Endothelial cell of umbilical vein (primary cell): Measurements from ENCODE around the gene SMIM33. TPM values are rescaled to one million over a fixed set of nuclear protein-coding genes. Genes with fewer than 3 reads are reported as not detected.
A peak's percentile ranks its signal among the peaks of the same experiment; 100 is the strongest.
"Not testable (repeated sequence)": the region's sequence is repeated elsewhere in the genome, so short reads cannot be mapped to it uniquely, and the experiment has no call there.

Experiments
- BruUV-seq: library from RNA; stranded (reverse); fragments of 400-500 nt; replicated peaks from 2 replicates; lab custom pipeline; 2021; lab: Mats Ljungman, UMichigan
- CTCF ChIA-PET: fragments of 300-600, 350-600 bp; sonication (Branson Sonifier 250); formaldehyde crosslinking; loops from one replicate; lab custom pipeline; 2021; ENCODE audit warnings: antibody characterized with exemption, inconsistent platforms; lab: Charles Lee
- POLR2A ChIA-PET: fragments of 300-600, 350-600 bp; sonication (Branson Sonifier 250); formaldehyde crosslinking; loops from one replicate; lab custom pipeline; 2021; ENCODE audit warnings: antibody characterized with exemption, inconsistent platforms; lab: Charles Lee
- DNase-seq: peaks from one replicate; pipeline ENCODE4 v3.0.0-alpha.2; 2011; ENCODE audit warnings: low read depth, low spot score
- FAIRE-seq: peaks from 2 replicates; lab custom pipeline; 2011; peaks lifted over from hg19 to GRCh38; lab: Jason Lieb, UNC
- H2AFZ ChIP-seq: 2 replicates; pipeline ENCODE4 v1.6.0; 2012; ENCODE audit warnings: low read depth, low read length, control low read depth, inconsistent platforms
- H3K27ac ChIP-seq: 2 replicates; pipeline ENCODE4 v1.5.1; 2011; ENCODE audit warnings: low read depth, mild to moderate bottlenecking, control low read depth, low read length, moderate library complexity; ENCODE audit not compliant: insufficient read depth
- H3K27me3 ChIP-seq, 2 experiments: 2 replicates each; pipeline versions ENCODE4 v1.6.0 to v1.6.1; 2011; ENCODE audit warnings: low read length in 2 of 2, mixed read lengths in 1 of 2; ENCODE audit not compliant: control insufficient read depth in 2 of 2, insufficient read depth in 2 of 2
- H3K36me3 ChIP-seq, 2 experiments: 2 replicates in 1 of 2; 3 replicates in 1 of 2; pipeline ENCODE4 v1.5.1; 2011; ENCODE audit warnings: low read length in 2 of 2, mild to moderate bottlenecking in 1 of 2, moderate library complexity in 1 of 2; ENCODE audit not compliant: control insufficient read depth in 2 of 2, insufficient read depth in 2 of 2; ENCODE audit errors: extremely low read depth in 1 of 2
- H3K4me1 ChIP-seq: 3 replicates; pipeline ENCODE4 v1.5.1; 2011; ENCODE audit warnings: mild to moderate bottlenecking, low read length; ENCODE audit not compliant: control insufficient read depth, insufficient read depth; ENCODE audit errors: extremely low read depth
- H3K4me2 ChIP-seq: 2 replicates; pipeline ENCODE4 v1.6.1; 2011; ENCODE audit warnings: low read length, control low read depth, mixed read lengths; ENCODE audit not compliant: insufficient read depth
- H3K4me3 ChIP-seq, 3 experiments: fragments of 200-600 bp in 1 of 3; sonication (generic), shearing (Covaris generic) in 1 of 3; replicated peaks in 1 of 3; 2 replicates each; pipeline ENCODE4 v1.5.1; 2011 to 2016; ENCODE audit warnings: control low read depth in 3 of 3, low read length in 3 of 3, mild to moderate bottlenecking in 2 of 3, inconsistent platforms in 1 of 3, low read depth in 1 of 3, moderate library complexity in 1 of 3; ENCODE audit not compliant: insufficient read depth in 1 of 3
- H3K79me2 ChIP-seq: 2 replicates; pipeline ENCODE4 v1.6.0; 2012; ENCODE audit warnings: low read length, inconsistent platforms; ENCODE audit not compliant: control insufficient read depth, insufficient read depth
- H3K9ac ChIP-seq: replicated peaks from 2 replicates; pipeline ENCODE3; 2011; ENCODE audit warnings: low read length, control low read depth; ENCODE audit not compliant: insufficient read depth; ENCODE audit errors: extremely low read depth
- H3K9me1 ChIP-seq: replicated peaks from 3 replicates; pipeline ENCODE4 v1.6.0; 2011; ENCODE audit warnings: mild to moderate bottlenecking, low read length; ENCODE audit not compliant: control insufficient read depth, insufficient read depth; ENCODE audit errors: extremely low read depth
- H3K9me3 ChIP-seq: replicated peaks from 2 replicates; pipeline ENCODE4 v1.5.1; 2012; ENCODE audit warnings: low read length, inconsistent platforms; ENCODE audit not compliant: control insufficient read depth, insufficient read depth
- H4K20me1 ChIP-seq: replicated peaks from 2 replicates; pipeline ENCODE3; 2011; ENCODE audit warnings: mild to moderate bottlenecking, low read length; ENCODE audit not compliant: control insufficient read depth, insufficient read depth; ENCODE audit errors: extremely low read depth
- EZH2 ChIP-seq: IDR thresholded peaks from 2 replicates; pipeline ENCODE4 v1.6.1; 2012; ENCODE audit warnings: borderline replicate concordance, low read depth, mild to moderate bottlenecking, moderate library complexity, low read length, inconsistent platforms; ENCODE audit not compliant: severe bottlenecking
- FOS ChIP-seq: IDR thresholded peaks from 2 replicates; pipeline ENCODE4 v1.6.1; 2011; ENCODE audit warnings: mild to moderate bottlenecking, low read length, moderate library complexity, borderline replicate concordance; ENCODE audit not compliant: insufficient read depth
- GATA2 ChIP-seq: IDR thresholded peaks from 2 replicates; pipeline ENCODE4 v1.7.0; 2011; ENCODE audit warnings: low read depth, mild to moderate bottlenecking, moderate library complexity, mixed read lengths, low read length; ENCODE audit not compliant: insufficient read length, insufficient read depth
- JUN ChIP-seq: IDR thresholded peaks from 2 replicates; pipeline ENCODE4 v1.6.1; 2011; ENCODE audit warnings: borderline replicate concordance, low read depth; ENCODE audit not compliant: insufficient read length, insufficient read depth
- MAX ChIP-seq: IDR thresholded peaks from 2 replicates; pipeline ENCODE4 v1.6.1; 2011; ENCODE audit not compliant: insufficient read depth, insufficient read length
- MYC ChIP-seq: IDR thresholded peaks from one replicate; pipeline ENCODE4 v1.6.1; 2011; ENCODE audit warnings: mild to moderate bottlenecking, low read depth, low read length
- POLR2A ChIP-seq: IDR thresholded peaks from 2 replicates; pipeline ENCODE4 v1.6.1; 2012; ENCODE audit warnings: low read depth, mild to moderate bottlenecking, control low read depth, low read length
- POLR2AphosphoS5 ChIP-seq: IDR thresholded peaks from 2 replicates; pipeline ENCODE4 v1.6.1; 2012; ENCODE audit warnings: low read depth, mild to moderate bottlenecking, control low read depth, low read length, moderate library complexity; ENCODE audit not compliant: insufficient read depth
- dilution Hi-C: fragments of 300-500 bp; cut with MboI; formaldehyde crosslinking; loops from one replicate; pipeline ENCODE4 v1.15.0; 2019; ENCODE audit warnings: low sequenced_read_pairs; ENCODE audit not compliant: extremely low pct_ligation_motif_present
- intact Hi-C: fragments of 100-400 bp; cut with micrococcal nuclease; formaldehyde crosslinking; loops from one replicate; pipeline ENCODE4 v1.10.0; 2022
- polyA plus RNA-seq, 4 experiments: library from polyadenylated mRNA; depleted of rRNA in 3 of 4; stranded (reverse) in 3 of 4; unstranded in 1 of 4; fragments of >200 nt; gene quantifications; 2 replicates each; pipeline versions ENCODE4 v1.2.1 to v1.2.3, GENCODE V29; 2011 to 2012; ENCODE audit warnings: missing spikeins in 1 of 4
- total RNA-seq: library from RNA; stranded (reverse); gene quantifications from 2 replicates; pipeline ENCODE4 v1.2.3, GENCODE V29; 2021
- TF ChIP-seq, protein P1 (sequence below), 2 donors: IDR thresholded peaks; 1 replicate in 1 of 2; 2 replicates in 1 of 2; pipeline ENCODE4 v1.5.1; 2011; ENCODE audit warnings: low read length in 2 of 2, mild to moderate bottlenecking in 2 of 2, moderate library complexity in 2 of 2, control low read depth in 1 of 2, inconsistent platforms in 1 of 2, low read depth in 1 of 2; ENCODE audit not compliant: insufficient read depth in 1 of 2; ENCODE audit errors: extremely low read depth in 1 of 2

Gene SMIM33
- total and polyA plus RNA-seq, 2 donors (not counting 3 experiments of a cell fraction or from before 2014, with no cell fraction given) = not detected

DNA sequence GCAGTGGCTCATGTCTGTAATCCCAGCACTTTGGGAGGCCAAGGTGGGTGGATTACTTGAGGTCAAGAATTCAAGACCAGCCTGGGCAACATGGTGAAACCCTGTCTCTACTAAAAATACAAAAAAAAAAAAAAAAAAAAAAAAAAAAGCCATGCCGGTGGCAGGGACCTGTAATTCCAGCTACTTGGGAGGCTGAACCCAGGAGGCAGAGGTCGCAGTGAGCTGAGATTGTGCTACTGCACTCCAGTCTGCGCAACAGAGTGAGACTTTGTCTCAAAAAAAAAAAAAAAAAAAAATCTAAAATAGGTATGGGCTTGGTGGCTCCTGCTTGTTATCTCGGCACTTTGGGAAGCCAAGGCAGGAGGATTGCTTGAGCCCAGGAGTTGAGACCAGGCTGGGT lies 8.9 kb downstream of the SMIM33 start:
- FAIRE-seq, H4K20me1 ChIP-seq, H3K9me1 ChIP-seq, H2AFZ ChIP-seq, intact Hi-C loops, DNase-seq, H3K27ac ChIP-seq, H3K9me3 ChIP-seq, H3K27me3 ChIP-seq, H3K9ac ChIP-seq, H3K4me3 ChIP-seq, BruUV-seq, dilution Hi-C loops, H3K4me2 ChIP-seq: not testable (repeated sequence)
- peaks cover 14% of the 10 kb centered on the region for H3K79me2 ChIP-seq
- H3K36me3 ChIP-seq = peaks cover 4 to 26% of the 10 kb centered on the region in 2 experiments
- CTCF ChIA-PET = interaction anchor here (0.9 to 1.1 kb wide), 2 partner anchors 8 to 24 kb away, joined by 4 to 5 read pairs; no protein-coding TSS in a partner anchor
- POLR2A ChIA-PET = interaction anchor here (1.4 kb wide), 1 partner anchor 17 kb away, joined by 3 read pairs; the partner anchor contains the start of gene ECSCR
- peaks cover 27% of the 10 kb centered on the region for H3K4me1 ChIP-seq

DNA sequence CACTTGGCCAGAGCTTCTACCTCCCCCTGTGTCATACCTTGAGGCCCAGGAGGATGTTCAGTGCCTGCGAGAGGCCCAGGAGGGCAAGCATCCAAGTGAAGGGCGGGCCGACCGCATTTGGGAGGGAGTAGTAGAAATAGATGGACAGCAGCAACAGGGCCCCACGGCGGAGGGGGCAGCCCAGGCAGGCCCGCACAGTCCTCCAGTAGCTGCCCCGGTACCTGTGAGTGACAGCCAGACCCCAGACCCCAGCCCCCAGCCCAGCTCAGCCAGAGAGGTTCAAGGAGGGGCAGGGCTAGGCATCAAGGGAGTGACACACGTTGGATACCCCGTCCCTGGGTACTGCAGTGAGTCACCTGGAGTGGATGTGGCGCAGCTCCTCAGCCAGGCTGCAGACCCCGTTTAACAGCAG lies 10.3 kb downstream of the SMIM33 start:
- CTCF ChIA-PET = interaction anchor here (1.0 to 3.2 kb wide), 8 partner anchors 11 to 59 kb away, joined by 3 to 59 read pairs (median 12); partner anchors contain the start of genes ECSCR and SMIM33
- peaks cover 4 to 17% of the 10 kb centered on the region in 2 experiments for H3K36me3 ChIP-seq
- no peaks in the 10 kb centered on the region for H3K9me1 ChIP-seq
- peak overlapping the region; percentile 86 for H3K9ac ChIP-seq
- intact Hi-C loops (no loop called here), dilution Hi-C loops (no loop called here)
- no peaks in the 10 kb centered on the region for H3K27me3 ChIP-seq
- H2AFZ ChIP-seq = no peak overlapping the region
- H3K4me1 ChIP-seq = peaks cover 27% of the 10 kb centered on the region
- peak overlapping the region; percentile 87 for H3K4me2 ChIP-seq
- H4K20me1 ChIP-seq = no peaks in the 10 kb centered on the region
- TF ChIP-seq, protein P1, sequence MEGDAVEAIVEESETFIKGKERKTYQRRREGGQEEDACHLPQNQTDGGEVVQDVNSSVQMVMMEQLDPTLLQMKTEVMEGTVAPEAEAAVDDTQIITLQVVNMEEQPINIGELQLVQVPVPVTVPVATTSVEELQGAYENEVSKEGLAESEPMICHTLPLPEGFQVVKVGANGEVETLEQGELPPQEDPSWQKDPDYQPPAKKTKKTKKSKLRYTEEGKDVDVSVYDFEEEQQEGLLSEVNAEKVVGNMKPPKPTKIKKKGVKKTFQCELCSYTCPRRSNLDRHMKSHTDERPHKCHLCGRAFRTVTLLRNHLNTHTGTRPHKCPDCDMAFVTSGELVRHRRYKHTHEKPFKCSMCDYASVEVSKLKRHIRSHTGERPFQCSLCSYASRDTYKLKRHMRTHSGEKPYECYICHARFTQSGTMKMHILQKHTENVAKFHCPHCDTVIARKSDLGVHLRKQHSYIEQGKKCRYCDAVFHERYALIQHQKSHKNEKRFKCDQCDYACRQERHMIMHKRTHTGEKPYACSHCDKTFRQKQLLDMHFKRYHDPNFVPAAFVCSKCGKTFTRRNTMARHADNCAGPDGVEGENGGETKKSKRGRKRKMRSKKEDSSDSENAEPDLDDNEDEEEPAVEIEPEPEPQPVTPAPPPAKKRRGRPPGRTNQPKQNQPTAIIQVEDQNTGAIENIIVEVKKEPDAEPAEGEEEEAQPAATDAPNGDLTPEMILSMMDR (IDR thresholded peaks at IDR 0.05; ENCODE audit: extremely low read depth in 1 of 2, insufficient read depth in 1 of 2, low read depth in 1 of 2, low read length in 2 of 2) = no peak
- TF ChIP-seq MAX (no peak), JUN (no peak), POLR2AphosphoS5 (no peak), GATA2 (no peak), EZH2 (no peak), MYC (no peak), POLR2A (no peak), FOS (no peak)
- H3K79me2 ChIP-seq = peaks cover 14% of the 10 kb centered on the region
- no peaks in the 10 kb centered on the region for H3K9me3 ChIP-seq
- POLR2A ChIA-PET = interaction anchor here (0.5 to 2.2 kb wide), 4 partner anchors 8 to 37 kb away, joined by 4 to 21 read pairs (median 7); partner anchors contain the start of gene ECSCR
- DNase-seq (peak; percentile 10), FAIRE-seq (no peak)
- BruUV-seq = no TSS peak
- H3K27ac ChIP-seq = peak overlapping the region; percentile 94
- H3K4me3 ChIP-seq = peak overlapping the region in 2 of 3 experiments; percentile 42 to 67
